ENCODE data around the gene LEKR1. TPM values are rescaled to one million over a fixed set of nuclear protein-coding genes. Genes with fewer than 3 reads are reported as not detected.
"Not testable (repeated sequence)": the region's sequence is repeated elsewhere in the genome, so short reads cannot be mapped to it uniquely, and the experiment has no call there.

Gene LEKR1
- total RNA-seq, 2 experiments from 2014 or later: 0.47 to 0.54 TPM

DNA sequence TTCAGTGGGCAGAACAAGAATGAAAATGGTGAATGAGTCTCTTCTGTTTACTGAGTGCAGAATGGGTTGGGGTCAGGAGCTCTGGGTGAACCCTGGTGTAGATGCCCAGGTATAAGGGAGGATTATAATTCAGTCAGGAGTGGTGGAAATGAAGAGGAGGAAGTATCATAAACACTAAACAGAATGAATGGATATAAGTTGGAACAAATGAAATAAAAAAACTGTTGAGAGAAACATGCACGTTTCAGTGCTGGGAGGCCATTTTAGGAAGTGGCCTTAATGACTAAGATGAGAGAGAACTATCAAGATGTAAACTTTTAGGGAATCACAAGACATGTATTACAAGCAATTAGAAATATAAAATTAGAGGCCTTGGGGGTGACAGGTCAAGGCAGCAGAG is 32.8 kb upstream of the LEKR1 start:
- H3K4me3 Mint-ChIP-seq: no peak overlapping the region
- H3K27me3 Mint-ChIP-seq: no peaks in the 10 kb centered on the region
- peaks cover 17% of the 10 kb centered on the region for H3K36me3 Mint-ChIP-seq (ENCODE audit: low read depth)
- DNase-seq: no peak
- peaks cover 5% of the 10 kb centered on the region for H3K9me3 Mint-ChIP-seq
- H3K4me1 Mint-ChIP-seq: peaks cover 38% of the 10 kb centered on the region
- ChIA-PET POLR2A (no interaction called here), CTCF (interaction anchor here (0.7 to 1.3 kb wide), 4 partner anchors 10 to 1019 kb away, joined by 3 to 4 read pairs (median 3); no protein-coding TSS in a partner anchor)
- peak overlapping the region; percentile 66 for H3K27ac Mint-ChIP-seq

DNA sequence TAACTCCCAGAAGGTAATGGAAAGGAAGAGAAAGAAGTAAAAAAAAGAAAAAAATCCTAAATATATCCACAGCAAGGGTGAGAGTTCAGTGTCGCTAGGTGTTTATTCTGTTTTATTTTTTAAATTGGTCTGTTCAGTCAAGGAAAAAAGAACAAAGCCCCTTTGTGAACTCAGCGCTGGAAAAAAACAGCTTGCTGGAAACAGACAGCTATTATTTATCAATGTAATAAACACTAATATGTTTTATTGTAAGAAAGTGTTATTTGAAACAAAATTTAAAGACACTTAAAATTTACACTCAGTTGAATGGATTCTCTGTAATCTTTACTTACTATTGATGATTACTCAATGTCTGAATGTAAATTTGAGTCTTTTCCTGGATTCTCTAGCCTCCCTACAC is 32.3 kb upstream of the LEKR1 start:
- H3K36me3 Mint-ChIP-seq (ENCODE audit: low read depth): peaks cover 20% of the 10 kb centered on the region
- H3K4me3 Mint-ChIP-seq: no peak overlapping the region
- H3K4me1 Mint-ChIP-seq: peaks cover 34% of the 10 kb centered on the region
- POLR2A ChIA-PET: no interaction called here
- no peak for DNase-seq
- H3K9me3 Mint-ChIP-seq: peaks cover 9% of the 10 kb centered on the region
- CTCF ChIA-PET: interaction anchor here (0.7 to 1.3 kb wide), 3 partner anchors 9 to 1019 kb away, joined by 3 to 4 read pairs (median 3); no protein-coding TSS in a partner anchor
- no peak overlapping the region for H3K27ac Mint-ChIP-seq
- no peaks in the 10 kb centered on the region for H3K27me3 Mint-ChIP-seq

DNA sequence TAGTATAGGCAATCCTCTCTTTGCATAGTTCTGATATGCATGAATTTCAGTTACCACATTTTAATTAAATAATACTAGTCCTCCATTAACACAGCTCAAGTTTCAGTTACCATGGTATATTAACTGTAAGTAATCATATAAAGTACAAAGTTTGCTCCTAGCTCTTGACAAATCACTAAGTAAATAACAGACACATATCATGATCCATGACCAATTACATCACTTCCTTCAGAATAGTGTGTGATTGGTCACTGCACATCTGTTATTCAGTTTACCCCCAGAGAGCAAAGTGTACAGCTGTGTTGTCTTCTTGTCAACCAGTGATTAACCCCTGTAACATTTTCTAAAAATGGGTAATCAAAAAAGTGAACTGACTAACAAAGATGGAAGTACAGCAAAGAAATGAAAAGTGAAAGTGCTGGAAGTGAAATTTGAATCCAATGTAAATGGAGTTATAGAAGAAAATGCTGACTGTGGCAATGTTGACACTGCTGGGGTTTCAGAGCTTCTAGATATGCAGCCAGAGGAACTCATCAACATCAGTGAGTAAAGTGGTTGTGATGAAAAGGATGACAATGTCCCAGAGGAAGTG is 30.2 kb upstream of the LEKR1 start:
- DNase-seq: no peak
- Mint-ChIP-seq H3K27me3 (no peaks in the 10 kb centered on the region), H3K27ac (peak overlapping the region; percentile 52), H3K9me3 (peaks cover 27% of the 10 kb centered on the region), H3K36me3 (ENCODE audit: low read depth) (peaks cover 38% of the 10 kb centered on the region), H3K4me1 (peaks cover 34% of the 10 kb centered on the region), H3K4me3 (no peak overlapping the region)
- ChIA-PET POLR2A (no interaction called here), CTCF (no interaction called here)

DNA sequence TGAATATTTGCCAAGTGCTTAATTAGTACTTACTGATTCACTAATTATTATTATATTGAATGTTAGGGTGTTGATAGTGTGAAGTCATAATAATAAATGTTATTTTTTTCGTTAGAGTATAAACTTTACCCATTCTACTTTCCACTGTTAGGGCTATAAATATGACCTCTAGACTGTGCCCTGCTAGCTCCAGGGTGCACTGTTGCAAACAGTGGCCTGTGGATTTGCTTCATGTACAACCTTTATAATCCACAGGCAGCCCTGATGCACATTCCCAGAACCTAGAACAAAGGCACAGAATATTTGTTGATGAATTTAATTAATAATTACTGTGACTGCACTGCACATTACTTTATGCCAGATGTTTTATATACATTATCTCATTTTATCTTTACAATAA is 28.8 kb upstream of the LEKR1 start:
- no peak for DNase-seq
- Mint-ChIP-seq H3K4me3 (no peak overlapping the region), H3K27ac (no peak overlapping the region), H3K9me3 (peaks cover 33% of the 10 kb centered on the region), H3K36me3 (ENCODE audit: low read depth) (peaks cover 38% of the 10 kb centered on the region), H3K27me3 (no peaks in the 10 kb centered on the region), H3K4me1 (peaks cover 24% of the 10 kb centered on the region)
- POLR2A ChIA-PET: no interaction called here
- CTCF ChIA-PET: interaction anchor here (0.7 kb wide), 1 partner anchor 14 kb away, joined by 3 read pairs; no protein-coding TSS in a partner anchor

DNA sequence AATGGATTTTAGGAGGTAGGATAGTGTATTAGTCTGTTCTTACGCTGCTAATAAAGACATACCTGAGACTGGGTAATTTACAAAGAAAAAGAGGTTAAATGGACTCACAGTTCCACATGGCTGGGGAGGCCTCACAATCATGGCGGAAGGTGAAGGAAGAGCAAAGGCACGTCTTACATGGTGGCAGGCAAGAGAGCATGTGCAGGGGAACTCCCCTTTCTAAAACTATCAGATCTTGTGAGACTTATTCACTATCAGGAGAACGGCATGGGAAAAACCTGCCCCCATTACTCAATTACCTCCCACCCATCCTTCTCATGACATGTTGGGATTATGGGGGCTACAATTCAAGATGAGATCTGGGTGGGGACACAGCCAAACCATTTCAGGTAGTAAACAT is 25.9 kb upstream of the LEKR1 start:
- CTCF ChIA-PET: interaction anchor here (1.4 kb wide), 1 partner anchor 9 kb away, joined by 5 read pairs; no protein-coding TSS in a partner anchor
- Mint-ChIP-seq H3K9me3 (peaks cover 48% of the 10 kb centered on the region), H3K36me3 (ENCODE audit: low read depth) (peaks cover 45% of the 10 kb centered on the region)
- DNase-seq, H3K27ac Mint-ChIP-seq, H3K27me3 Mint-ChIP-seq, POLR2A ChIA-PET, H3K4me3 Mint-ChIP-seq, H3K4me1 Mint-ChIP-seq: not testable (repeated sequence)

DNA sequence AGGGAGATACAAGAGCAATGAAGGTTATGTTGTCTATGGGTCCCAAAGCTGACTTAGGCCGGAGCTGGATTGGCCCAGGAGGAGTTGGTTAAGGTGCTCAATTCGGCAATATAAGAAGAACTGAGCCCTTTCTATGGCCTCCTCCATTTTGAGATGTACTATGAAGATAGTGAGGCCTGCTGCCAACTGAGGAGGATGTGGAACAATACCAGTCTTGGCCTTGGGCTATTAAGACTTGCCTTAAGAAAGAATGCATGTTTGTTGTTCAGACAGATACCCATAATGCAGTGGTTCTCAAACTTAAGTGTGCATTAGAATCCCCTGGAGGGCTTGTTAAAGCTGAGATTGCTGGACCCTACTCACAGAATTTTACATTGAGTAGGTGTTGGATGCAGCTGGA is 24.4 kb upstream of the LEKR1 start:
- H3K27ac Mint-ChIP-seq: no peak overlapping the region
- no peak overlapping the region for H3K4me3 Mint-ChIP-seq
- peaks cover 41% of the 10 kb centered on the region for H3K36me3 Mint-ChIP-seq (ENCODE audit: low read depth)
- H3K4me1 Mint-ChIP-seq: peaks cover 5% of the 10 kb centered on the region
- peaks cover 45% of the 10 kb centered on the region for H3K9me3 Mint-ChIP-seq
- no peak for DNase-seq
- CTCF ChIA-PET: no interaction called here
- H3K27me3 Mint-ChIP-seq: no peaks in the 10 kb centered on the region
- POLR2A ChIA-PET: no interaction called here

DNA sequence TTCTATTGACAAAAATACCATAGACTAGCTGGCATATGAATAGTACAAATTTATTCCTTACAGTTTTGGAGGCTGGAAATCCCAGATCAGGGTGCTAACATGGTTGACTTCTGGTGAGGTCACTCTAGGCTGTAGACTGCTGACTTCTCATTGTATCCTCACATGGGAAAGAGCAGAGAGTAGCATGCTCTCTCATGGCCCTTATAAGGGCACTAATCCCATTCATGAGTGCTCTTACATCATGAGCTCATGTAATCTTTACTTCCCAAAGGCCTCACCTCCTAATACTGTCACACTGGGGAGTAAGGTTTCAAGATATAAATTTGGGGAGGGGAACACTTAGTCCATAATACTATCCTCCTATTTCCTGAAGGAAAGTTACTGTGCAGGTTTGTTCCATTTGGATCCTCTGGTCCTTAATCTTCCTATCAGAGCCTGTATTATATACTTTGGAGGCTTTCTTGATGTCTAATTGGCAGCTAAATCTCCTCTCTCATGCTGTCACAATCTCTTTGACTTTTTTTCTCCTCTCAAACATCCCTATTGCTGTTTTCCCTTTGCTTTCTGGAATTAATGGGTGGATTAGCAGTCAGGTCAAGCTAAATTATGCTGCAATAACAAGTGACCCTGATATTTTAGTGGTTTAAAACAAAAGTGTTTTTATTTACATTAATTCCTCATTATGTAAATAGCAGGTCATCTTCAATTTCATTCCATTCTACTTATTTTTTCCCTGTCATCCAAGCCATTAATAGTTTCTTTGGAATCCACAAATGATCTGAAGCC is 23.1 kb upstream of the LEKR1 start:
- Mint-ChIP-seq H3K9me3 (peaks cover 49% of the 10 kb centered on the region), H3K36me3 (ENCODE audit: low read depth) (peaks cover 47% of the 10 kb centered on the region), H3K4me1 (peaks cover 5% of the 10 kb centered on the region), H3K27me3 (no peaks in the 10 kb centered on the region), H3K4me3 (no peak overlapping the region), H3K27ac (no peak overlapping the region)
- ChIA-PET CTCF (interaction anchor here (0.6 to 1.0 kb wide), 2 partner anchors 10 to 15 kb away, joined by 3 read pairs; no protein-coding TSS in a partner anchor), POLR2A (no interaction called here)
- DNase-seq: no peak

DNA sequence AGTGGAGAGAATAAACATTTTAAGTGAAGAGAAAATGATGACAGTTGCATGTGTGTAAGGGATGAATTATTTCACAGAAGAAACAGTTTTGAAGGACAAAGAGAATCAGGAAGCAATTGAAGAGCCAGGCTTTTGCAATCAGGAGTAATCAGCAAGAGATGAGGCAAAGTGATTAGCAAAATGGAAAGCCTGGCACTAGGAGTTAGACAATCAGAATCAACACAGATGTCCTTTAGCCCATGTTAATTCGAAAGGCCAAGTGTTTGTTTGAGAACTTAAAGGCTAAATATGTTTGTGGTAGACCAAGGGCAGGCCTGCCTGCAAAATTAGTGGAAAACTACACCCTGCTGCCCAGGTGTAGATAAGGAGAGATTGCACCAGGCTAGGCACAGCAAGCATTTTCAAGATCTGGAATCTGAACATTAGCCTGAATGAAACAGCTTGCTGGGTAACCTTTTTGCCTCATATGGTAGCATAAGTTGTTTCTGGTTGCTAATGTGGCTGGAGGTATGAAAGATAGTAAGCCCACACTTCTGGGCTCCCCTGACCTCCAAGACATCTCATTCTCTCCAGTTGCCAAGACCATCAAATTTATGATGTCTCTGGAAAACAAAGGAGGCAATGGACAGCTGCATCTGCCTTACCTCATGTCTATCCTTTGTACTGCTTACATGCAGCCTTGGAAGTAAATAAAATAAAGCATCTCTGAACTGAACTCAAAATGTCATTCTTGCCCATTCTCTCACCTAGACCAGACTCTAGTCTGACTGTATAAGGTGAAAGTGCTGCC is 22.0 kb upstream of the LEKR1 start:
- POLR2A ChIA-PET: no interaction called here
- H3K36me3 Mint-ChIP-seq (ENCODE audit: low read depth): peaks cover 45% of the 10 kb centered on the region
- peaks cover 45% of the 10 kb centered on the region for H3K9me3 Mint-ChIP-seq
- no peak for DNase-seq
- H3K27me3 Mint-ChIP-seq: no peaks in the 10 kb centered on the region
- no peak overlapping the region for H3K27ac Mint-ChIP-seq
- no peak overlapping the region for H3K4me3 Mint-ChIP-seq
- peaks cover 5% of the 10 kb centered on the region for H3K4me1 Mint-ChIP-seq
- CTCF ChIA-PET: interaction anchor here (0.8 kb wide), 1 partner anchor 13 kb away, joined by 3 read pairs; no protein-coding TSS in a partner anchor

DNA sequence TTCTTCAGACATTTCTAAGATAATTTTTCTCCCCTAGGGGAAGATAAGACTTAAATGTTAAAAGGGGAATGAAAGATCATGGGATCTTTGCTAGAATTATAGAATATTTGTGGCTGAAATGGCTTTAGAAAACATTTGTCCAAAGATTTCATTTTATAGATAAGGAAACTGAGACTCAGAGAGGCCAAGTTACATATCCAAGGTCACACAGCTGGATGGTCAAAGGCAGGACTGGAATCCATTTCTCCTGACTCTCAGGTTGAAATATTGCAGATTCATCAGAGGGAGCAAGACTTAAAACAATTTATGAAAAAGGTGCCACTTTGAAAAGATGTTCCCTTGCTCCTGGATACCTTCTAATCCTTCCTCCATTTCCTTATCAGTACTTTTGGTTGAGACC is 19.5 kb upstream of the LEKR1 start:
- Mint-ChIP-seq H3K27ac (no peak overlapping the region), H3K27me3 (no peaks in the 10 kb centered on the region), H3K36me3 (ENCODE audit: low read depth) (peaks cover 45% of the 10 kb centered on the region), H3K4me3 (no peak overlapping the region), H3K9me3 (peaks cover 29% of the 10 kb centered on the region), H3K4me1 (peaks cover 19% of the 10 kb centered on the region)
- ChIA-PET POLR2A (no interaction called here), CTCF (interaction anchor here (1.0 to 1.1 kb wide), 2 partner anchors 13 to 71 kb away, joined by 4 to 5 read pairs; no protein-coding TSS in a partner anchor)
- DNase-seq: no peak

DNA sequence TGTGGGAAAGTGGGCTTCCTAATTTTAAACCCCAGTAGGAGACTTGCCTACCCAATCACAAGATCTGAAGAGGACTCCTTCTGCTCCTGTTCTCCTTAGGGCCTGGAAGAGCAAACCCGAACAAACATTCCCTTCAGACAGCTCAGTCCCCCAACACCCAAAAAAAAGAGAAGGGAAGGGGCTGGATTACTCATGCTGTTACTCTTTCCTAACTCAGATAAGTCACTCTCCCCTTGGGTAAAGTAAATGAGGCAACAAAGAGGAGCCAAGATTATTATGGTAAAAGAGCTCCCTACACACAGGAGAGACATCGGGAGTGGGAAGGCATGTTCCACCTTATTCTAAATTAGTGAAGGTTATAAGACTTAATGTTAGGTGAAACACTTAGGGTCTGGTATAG is 18.1 kb upstream of the LEKR1 start:
- peaks cover 33% of the 10 kb centered on the region for H3K4me1 Mint-ChIP-seq
- ChIA-PET POLR2A (no interaction called here), CTCF (interaction anchor here (1.0 kb wide), 1 partner anchor 182 kb away, joined by 3 read pairs; no protein-coding TSS in a partner anchor)

DNA sequence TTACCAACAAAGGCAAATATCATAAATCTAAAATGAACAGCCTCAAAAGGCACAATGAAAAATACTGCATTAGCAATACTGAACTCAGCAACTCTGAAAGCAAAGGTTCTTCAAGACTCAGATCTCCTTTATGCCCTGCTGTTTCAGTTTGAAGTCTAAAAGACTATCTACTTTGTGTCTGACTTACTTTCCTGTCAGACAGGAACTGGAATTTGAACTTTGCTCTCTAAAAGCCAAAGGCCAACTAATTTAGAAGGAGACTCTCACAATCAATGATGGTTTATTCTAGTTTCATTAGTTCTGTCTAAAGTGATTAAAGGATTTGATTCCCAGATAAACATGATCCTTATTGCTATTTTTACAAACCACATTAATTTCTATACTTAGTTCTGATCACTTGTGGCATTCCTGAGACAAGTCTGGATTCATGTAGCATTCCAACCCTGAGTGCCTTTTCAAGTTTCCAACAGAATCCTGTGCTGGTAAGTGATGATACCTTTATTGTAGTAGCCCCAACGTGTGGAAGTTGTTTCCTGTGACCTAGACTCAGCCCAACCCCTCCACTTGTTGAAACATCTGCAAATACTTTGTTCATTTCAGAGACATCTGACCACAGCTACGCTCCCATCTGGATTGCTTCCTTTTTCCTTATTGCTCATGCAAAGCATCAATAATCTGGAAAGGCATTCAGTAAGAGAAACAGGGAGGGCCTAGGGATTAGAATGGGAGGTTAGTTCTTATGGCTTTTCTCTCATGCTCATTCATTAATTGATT is 14.9 kb upstream of the LEKR1 start:
- Mint-ChIP-seq H3K36me3 (ENCODE audit: low read depth) (peaks cover 54% of the 10 kb centered on the region), H3K4me1 (peaks cover 55% of the 10 kb centered on the region), H3K27me3 (no peaks in the 10 kb centered on the region), H3K27ac (no peak overlapping the region), H3K9me3 (peaks cover 15% of the 10 kb centered on the region), H3K4me3 (no peak overlapping the region)
- ChIA-PET CTCF (interaction anchor here (1.2 kb wide), 1 partner anchor 14 kb away, joined by 3 read pairs; no protein-coding TSS in a partner anchor), POLR2A (no interaction called here)
- DNase-seq: no peak

More for the DNA sequence above, 18.1 kb upstream of the LEKR1 start:
- Mint-ChIP-seq H3K27ac (no peak overlapping the region), H3K27me3 (no peaks in the 10 kb centered on the region), H3K9me3 (peaks cover 28% of the 10 kb centered on the region), H3K4me3 (no peak overlapping the region), H3K36me3 (ENCODE audit: low read depth) (peaks cover 49% of the 10 kb centered on the region)
- no peak for DNase-seq

Measured in activated CD4-positive, alpha-beta T cell treated with anti-CD3 and anti-CD28 coated beads, Interleukin-2, amount 10 ng/mL, durations not matched to agents 7 days and 5 days (primary cell).